ENCODE data around the gene TMEM63C.
"Not testable (repeated sequence)": the region's sequence is repeated elsewhere in the genome, so short reads cannot be mapped to it uniquely, and the experiment has no call there.

Gene TMEM63C

GRCh38 chr14:77275041-77275580, 93.5 kb downstream of the TMEM63C start:
- no peak for DNase-seq (ENCODE audit: low spot score)
- no peak for FAIRE-seq

GRCh38 chr14:77275601-77276017, 94.0 kb downstream of the TMEM63C start:
- FAIRE-seq (no peak), DNase-seq (ENCODE audit: low spot score) (no peak)

GRCh38 chr14:77276295-77276935, 94.8 kb downstream of the TMEM63C start:
- FAIRE-seq (peak; percentile 27), DNase-seq (ENCODE audit: low spot score) (no peak)

- DNase-seq (ENCODE audit: low spot score) = no peak
- no peak for FAIRE-seq
Measured at GRCh38 chr14:77276959-77277358, 95.4 kb downstream of the TMEM63C start.

GRCh38 chr14:77278461-77279230, 97.0 kb downstream of the TMEM63C start:
- no peak for DNase-seq (ENCODE audit: low spot score)
- no peak for FAIRE-seq

- FAIRE-seq = no peak
Measured at GRCh38 chr14:77279719-77280118, 98.1 kb downstream of the TMEM63C start.

GRCh38 chr14:77280921-77281320, 99.3 kb downstream of the TMEM63C start:
- not testable (repeated sequence) for DNase-seq (ENCODE audit: low spot score); FAIRE-seq

More at GRCh38 chr14:77279719-77280118, 98.1 kb downstream of the TMEM63C start:
- no peak for DNase-seq (ENCODE audit: low spot score)

- no peak for FAIRE-seq
- DNase-seq (ENCODE audit: low spot score) = no peak
Measured at GRCh38 chr14:77281852-77282410, 100.3 kb downstream of the TMEM63C start.

- FAIRE-seq = no peak
- DNase-seq (ENCODE audit: low spot score) = no peak
Measured at GRCh38 chr14:77284066-77284465, 102.5 kb downstream of the TMEM63C start.

- FAIRE-seq (no peak), DNase-seq (ENCODE audit: low spot score) (no peak)
Measured at GRCh38 chr14:77284466-77284865, 102.9 kb downstream of the TMEM63C start.

GRCh38 chr14:77286576-77286975, 105.0 kb downstream of the TMEM63C start:
- FAIRE-seq (no peak), DNase-seq (ENCODE audit: low spot score) (no peak)

- FAIRE-seq = no peak
Measured at GRCh38 chr14:77290705-77291104, 109.1 kb downstream of the TMEM63C start.

GRCh38 chr14:77296155-77296554, 114.6 kb downstream of the TMEM63C start:
- DNase-seq (ENCODE audit: low spot score) (no peak), FAIRE-seq (no peak)

More at GRCh38 chr14:77290705-77291104, 109.1 kb downstream of the TMEM63C start:
- no peak for DNase-seq (ENCODE audit: low spot score)

- DNase-seq (ENCODE audit: low spot score) (no peak), FAIRE-seq (no peak)
Measured at GRCh38 chr14:77296906-77297305, 115.3 kb downstream of the TMEM63C start.

- DNase-seq (ENCODE audit: low spot score) (no peak), FAIRE-seq (peak; percentile 23)
Measured at GRCh38 chr14:77299771-77300170, 118.2 kb downstream of the TMEM63C start.

GRCh38 chr14:77301103-77301502, 119.5 kb downstream of the TMEM63C start:
- DNase-seq (ENCODE audit: low spot score) (peak; percentile 49), FAIRE-seq (no peak)

- DNase-seq (ENCODE audit: low spot score) (peak; percentile 70), FAIRE-seq (peak; percentile 79)
Measured at GRCh38 chr14:77302926-77303325, 121.3 kb downstream of the TMEM63C start.

- DNase-seq (ENCODE audit: low spot score) = peak; percentile 91
- peak; percentile 93 for FAIRE-seq
Measured at GRCh38 chr14:77303417-77304156, 122.0 kb downstream of the TMEM63C start.

- FAIRE-seq = no peak
- no peak for DNase-seq (ENCODE audit: low spot score)
Measured at GRCh38 chr14:77305696-77306095, 124.1 kb downstream of the TMEM63C start.

GRCh38 chr14:77306416-77306815, 124.8 kb downstream of the TMEM63C start:
- DNase-seq (ENCODE audit: low spot score) (no peak), FAIRE-seq (no peak)

GRCh38 chr14:77306851-77307496, 125.4 kb downstream of the TMEM63C start:
- FAIRE-seq = no peak
- DNase-seq (ENCODE audit: low spot score) = no peak
